WERI-Rb-1 (cell line): Measurements from ENCODE around the gene MYOM3.

Source experiments
- DNase-seq: peaks from one replicate; pipeline ENCODE4 v3.0.0-alpha.2; 2020
- H3K27ac ChIP-seq: fragments of 250-450 bp; sonication (Bioruptor Pico); 2 replicates; pipeline ENCODE4 v1.5.1; 2020; ENCODE audit warnings: mild to moderate bottlenecking, moderate library complexity
- H3K27me3 ChIP-seq: fragments of 250-450 bp; sonication (Bioruptor Pico); 2 replicates; pipeline ENCODE4 v1.5.1; 2021; ENCODE audit warnings: mild to moderate bottlenecking, low read depth, moderate library complexity; ENCODE audit not compliant: insufficient read depth, severe bottlenecking
- H3K36me3 ChIP-seq: fragments of 250-450 bp; sonication (Bioruptor Pico); 2 replicates; pipeline ENCODE4 v1.5.1; 2020; ENCODE audit warnings: mild to moderate bottlenecking, moderate library complexity
- H3K4me3 ChIP-seq: 2 replicates; pipeline ENCODE4 v1.5.1; 2011; ENCODE audit warnings: low read depth, mild to moderate bottlenecking, control low read depth, low read length
- H3K9me3 ChIP-seq: fragments of 250-450 bp; sonication (Bioruptor Pico); 2 replicates; pipeline ENCODE4 v1.5.1; 2021; ENCODE audit warnings: mild to moderate bottlenecking, moderate library complexity; ENCODE audit not compliant: severe bottlenecking
- CTCF ChIP-seq: IDR thresholded peaks from 2 replicates; pipeline ENCODE4 v1.5.1; 2011; ENCODE audit warnings: low read depth, mild to moderate bottlenecking, control low read depth, inconsistent platforms, low read length

The MYOM3 gene

GRCh38 chr1:24109686-24110475, 2.1 kb downstream of the MYOM3 start:
- no peaks in the 10 kb centered on the region for H3K27me3 ChIP-seq
- no peak overlapping the region for H3K4me3 ChIP-seq
- DNase-seq: no peak
- no peaks in the 10 kb centered on the region for H3K9me3 ChIP-seq
- no peaks in the 10 kb centered on the region for H3K36me3 ChIP-seq
- TF ChIP-seq CTCF: no peak
- H3K27ac ChIP-seq: no peak overlapping the region

- no peak for TF ChIP-seq CTCF
- Histone ChIP-seq H3K9me3 (no peaks in the 10 kb centered on the region), H3K36me3 (no peaks in the 10 kb centered on the region), H3K4me3 (no peak overlapping the region), H3K27me3 (no peaks in the 10 kb centered on the region), H3K27ac (no peak overlapping the region)
- DNase-seq: no peak
These were observed 2.8 kb downstream of the MYOM3 start for GRCh38 chr1:24109166-24109483.

- H3K4me3 ChIP-seq: no peak overlapping the region
These were observed 3.4 kb downstream of the MYOM3 start for GRCh38 chr1:24108334-24109165.

DNA sequence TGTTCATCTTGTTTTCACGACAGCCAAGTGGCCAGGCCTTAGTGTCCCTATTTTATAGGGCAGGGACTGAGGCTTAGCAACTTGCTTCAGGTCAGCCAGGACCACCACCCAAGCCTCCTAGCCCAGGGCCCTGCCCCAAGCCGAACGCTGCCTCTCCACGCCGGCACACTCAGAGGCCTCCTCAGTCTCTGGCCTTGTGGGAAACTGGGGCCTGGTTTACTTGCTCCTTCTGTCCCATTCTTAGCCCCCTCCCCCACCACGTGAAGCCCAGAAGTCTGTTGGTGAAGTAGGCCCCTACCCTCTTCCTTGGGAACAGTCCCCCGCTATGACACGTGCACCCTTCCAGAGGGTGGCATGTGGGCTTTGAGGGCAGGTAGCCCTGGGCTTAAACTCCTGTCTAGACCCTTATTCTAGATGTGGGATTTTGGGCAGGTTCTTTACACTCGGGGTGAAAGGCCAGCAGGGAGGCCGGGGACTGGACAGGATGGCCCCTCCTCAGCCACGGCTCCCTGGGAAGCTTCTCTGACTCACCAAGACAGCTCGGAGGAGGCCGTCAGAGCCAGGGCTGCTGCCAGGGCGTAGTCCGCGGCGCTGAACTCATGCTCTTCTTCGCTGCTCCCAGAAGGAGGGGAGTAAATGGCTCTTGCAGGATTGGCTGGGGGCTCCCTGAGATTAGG, 4.3 kb downstream of the MYOM3 start:
- Histone ChIP-seq H3K9me3 (no peaks in the 10 kb centered on the region), H3K4me3 (no peak overlapping the region), H3K36me3 (no peaks in the 10 kb centered on the region), H3K27me3 (no peaks in the 10 kb centered on the region), H3K27ac (no peak overlapping the region)
- no peak for TF ChIP-seq CTCF
- no peak for DNase-seq

More at GRCh38 chr1:24108334-24109165, 3.4 kb downstream of the MYOM3 start:
- no peak for TF ChIP-seq CTCF
- Histone ChIP-seq H3K27ac (no peak overlapping the region), H3K9me3 (no peaks in the 10 kb centered on the region), H3K27me3 (no peaks in the 10 kb centered on the region), H3K36me3 (no peaks in the 10 kb centered on the region)
- DNase-seq: no peak

DNA sequence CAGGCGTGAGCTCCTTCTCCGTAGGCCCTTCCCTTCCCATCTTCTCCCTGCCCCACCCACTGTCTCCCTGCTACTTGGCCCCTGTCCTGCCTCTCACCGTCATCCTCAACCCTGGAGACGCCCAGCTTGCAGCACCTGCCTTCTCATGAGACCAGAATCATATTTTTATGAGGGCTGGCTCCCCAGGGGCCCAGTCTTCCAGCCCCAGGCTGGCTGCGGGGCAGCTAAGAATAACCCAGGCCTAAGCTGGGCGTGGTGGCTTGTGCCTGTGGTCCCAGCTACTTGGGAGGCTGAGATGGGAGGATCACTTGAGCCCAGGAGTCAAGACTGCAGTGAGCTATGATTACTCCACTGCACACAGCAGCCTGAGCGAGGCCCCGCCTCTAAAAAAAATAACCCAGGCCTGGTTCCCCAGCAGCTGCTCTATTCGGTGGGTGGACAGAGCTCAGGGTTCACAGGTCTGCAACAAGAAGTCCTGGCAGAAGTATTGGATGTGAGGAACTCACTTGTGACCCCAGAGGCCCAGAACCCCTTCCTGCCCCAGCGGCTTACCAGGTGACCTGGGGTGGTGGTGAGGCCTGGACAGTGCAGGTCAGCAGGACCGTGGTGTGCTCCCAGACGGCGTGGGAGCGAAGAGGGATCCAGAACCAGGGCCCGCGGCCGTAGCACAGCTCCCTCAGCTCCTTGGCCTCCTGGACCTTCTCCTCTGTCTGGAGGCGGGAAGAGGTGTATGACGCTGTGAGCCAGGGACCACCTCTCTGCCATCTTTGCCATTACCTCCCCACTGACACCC, 6.4 kb downstream of the MYOM3 start:
- H3K27me3 ChIP-seq: no peaks in the 10 kb centered on the region
- H3K36me3 ChIP-seq: no peaks in the 10 kb centered on the region
- no peaks in the 10 kb centered on the region for H3K9me3 ChIP-seq
- DNase-seq: no peak
- H3K4me3 ChIP-seq: no peak overlapping the region
- TF ChIP-seq CTCF: no peak
- H3K27ac ChIP-seq: no peak overlapping the region
